GM23248 (cell line): ENCODE data around the gene CASP9. TPM values are rescaled to one million over a fixed set of nuclear protein-coding genes. Genes with fewer than 3 reads are reported as not detected.

ENCODE experiments used
- DNase-seq: peaks from one replicate; pipeline ENCODE4 v3.0.0-alpha.2; 2015
- H2AFZ ChIP-seq: fragments of 200-600 bp; sonication (generic); 2 replicates; pipeline ENCODE4 v1.6.1; 2016; ENCODE audit warnings: antibody characterized with exemption
- H3F3A ChIP-seq: fragments of 200-600 bp; sonication (generic); 2 replicates; pipeline ENCODE4 v1.6.1; 2016; ENCODE audit warnings: mild to moderate bottlenecking, antibody characterized with exemption, mixed run types; ENCODE audit not compliant: insufficient read depth
- H3K27ac ChIP-seq: fragments of 200-600 bp; sonication (generic); 2 replicates; pipeline ENCODE4 v1.5.1; 2016; ENCODE audit warnings: mild to moderate bottlenecking
- H3K27me3 ChIP-seq: fragments of 200-600 bp; sonication (generic); replicated peaks from 2 replicates; pipeline ENCODE4 v1.6.1; 2016; ENCODE audit warnings: mild to moderate bottlenecking; ENCODE audit not compliant: insufficient read depth
- H3K36me3 ChIP-seq: fragments of 200-600 bp; sonication (generic); 2 replicates; pipeline ENCODE4 v1.6.1; 2016; ENCODE audit warnings: low read depth, mild to moderate bottlenecking
- H3K4me1 ChIP-seq: fragments of 200-600 bp; sonication (generic); 2 replicates; pipeline ENCODE4 v1.6.1; 2016; ENCODE audit warnings: mild to moderate bottlenecking; ENCODE audit not compliant: insufficient read depth
- H3K4me2 ChIP-seq: fragments of 200-600 bp; sonication (generic); one replicate; pipeline ENCODE4 v1.6.1; 2016; ENCODE audit warnings: mild to moderate bottlenecking; ENCODE audit not compliant: unreplicated experiment
- H3K4me3 ChIP-seq: fragments of 200-600 bp; sonication (generic); 2 replicates; pipeline ENCODE4 v1.5.1; 2016; ENCODE audit warnings: mild to moderate bottlenecking
- H3K79me2 ChIP-seq: fragments of 200-600 bp; sonication (generic); 2 replicates; pipeline ENCODE4 v1.6.1; 2016; ENCODE audit warnings: mild to moderate bottlenecking; ENCODE audit not compliant: insufficient read depth
- H3K9ac ChIP-seq: fragments of 200-600 bp; sonication (generic); 2 replicates; pipeline ENCODE4 v1.6.1; 2016; ENCODE audit warnings: mild to moderate bottlenecking
- H3K9me2 ChIP-seq: fragments of 200-600 bp; sonication (generic); 2 replicates; pipeline ENCODE4 v1.6.1; 2016; ENCODE audit warnings: mixed run types, mild to moderate bottlenecking, moderate library complexity; ENCODE audit not compliant: insufficient read depth
- H3K9me3 ChIP-seq: fragments of 200-600 bp; sonication (generic); one replicate; pipeline ENCODE4 v1.6.1; 2017; ENCODE audit warnings: low read depth
- H4K20me1 ChIP-seq: fragments of 200-600 bp; sonication (generic); 2 replicates; pipeline ENCODE4 v1.6.0; 2016; ENCODE audit not compliant: insufficient read depth
- EZH2 ChIP-seq: fragments of 200-600 bp; sonication (generic); IDR thresholded peaks from 2 replicates; pipeline ENCODE4 v1.6.1; 2018; ENCODE audit warnings: antibody characterized with exemption, mild to moderate bottlenecking; ENCODE audit not compliant: insufficient read depth, poor library complexity, severe bottlenecking
- EZH2phosphoT487 ChIP-seq: fragments of 200-600 bp; sonication (generic); IDR thresholded peaks from 2 replicates; pipeline ENCODE4 v1.6.1; 2018; ENCODE audit warnings: antibody characterized with exemption, moderate library complexity, mild to moderate bottlenecking, low read depth; ENCODE audit not compliant: insufficient read depth
- WGBS, 2 experiments: methylation state at CpG; one replicate each; pipeline ENCODE4 v1.1.6; 2015 to 2017; ENCODE audit warnings: low lambda C conversion rate in 2 of 2, low coverage in 1 of 2; ENCODE audit errors: missing lambda C conversion rate in 2 of 2; 5-methylcytosine and 5-hydroxymethylcytosine counted together
- in situ Hi-C: fragments of 300-500 bp; cut with MboI; formaldehyde crosslinking; loops from 2 replicates; pipeline ENCODE4 v1.15.0; 2020
- polyA plus RNA-seq: library from polyadenylated mRNA; unstranded; fragments of >200 nt; fragmentation: Nextera tagmentation; extraction: Ambion mirVana; gene quantifications from 2 replicates; pipeline ENCODE4 v1.2.1, GENCODE V29; 2016
- total RNA-seq: library from RNA; depleted of rRNA; stranded (reverse); fragments of >200 nt; shearing (Covaris generic); gene quantifications from 2 replicates; pipeline ENCODE4 v1.2.3, GENCODE V29; 2014

Gene CASP9
- total and polyA plus RNA-seq, 2 experiments from 2014 or later, result 6.7 to 15.8 TPM

DNA sequence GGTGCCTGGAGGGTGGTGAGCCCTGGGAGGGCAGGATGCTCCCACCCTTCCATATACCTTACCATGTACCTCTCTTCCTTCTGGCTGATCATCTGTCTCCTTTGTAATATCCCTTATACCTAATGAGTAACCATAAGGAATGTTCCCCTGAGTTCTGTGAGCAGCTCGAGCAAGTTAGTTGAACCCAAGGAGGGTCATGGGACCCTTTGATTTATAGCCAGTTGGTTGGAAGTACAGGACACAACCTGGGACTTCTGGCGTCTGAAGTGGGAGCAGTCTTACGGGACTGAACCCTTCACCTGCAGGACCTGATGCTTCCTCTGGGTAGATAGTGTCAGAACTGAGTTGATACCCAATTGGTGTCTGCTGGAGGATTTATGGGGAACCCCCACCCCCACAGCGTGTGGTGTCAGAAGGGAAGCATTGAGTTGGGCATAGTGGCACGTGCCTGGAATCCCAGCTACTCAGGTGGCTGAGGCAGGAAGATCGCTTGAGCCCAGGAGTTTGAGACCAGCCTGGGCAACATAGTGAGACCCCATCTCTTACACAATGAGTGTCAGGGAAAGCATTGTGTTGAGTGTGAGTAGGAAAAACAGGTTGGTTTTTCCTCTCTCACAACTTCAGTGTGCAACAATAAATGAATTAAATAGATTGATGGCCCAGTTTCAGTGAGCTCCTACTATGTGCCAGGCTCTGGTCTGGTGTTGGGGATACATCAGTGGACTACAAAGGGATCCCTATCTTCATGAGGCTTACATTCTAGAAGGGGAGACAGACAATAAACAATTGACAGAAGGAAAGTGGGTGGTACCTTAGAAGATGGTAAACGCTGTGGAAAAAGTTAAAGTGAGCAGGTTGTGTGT, 18.6 kb upstream of the CASP9 start:
- H3K4me3 ChIP-seq, result no peak overlapping the region
- peaks cover 24% of the 10 kb centered on the region for H3K4me1 ChIP-seq
- no peaks in the 10 kb centered on the region for H3K27me3 ChIP-seq
- H3K79me2 ChIP-seq, result no peaks in the 10 kb centered on the region
- H3K4me2 ChIP-seq, result peak overlapping the region; percentile 58
- peak overlapping the region; percentile 56 for H3K27ac ChIP-seq
- no peak for DNase-seq
- 95% methylated on average over 7 of the region's 7 CpGs for WGBS, 2 experiments
- no peaks in the 10 kb centered on the region for H3K9me3 ChIP-seq
- H3K9ac ChIP-seq, result no peak overlapping the region
- peaks cover 25% of the 10 kb centered on the region for H3F3A ChIP-seq
- H4K20me1 ChIP-seq, result no peaks in the 10 kb centered on the region
- H3K9me2 ChIP-seq, result no peaks in the 10 kb centered on the region
- in situ Hi-C loops, result no loop called here
- peaks cover 42% of the 10 kb centered on the region for H3K36me3 ChIP-seq
- H2AFZ ChIP-seq, result no peak overlapping the region
- TF ChIP-seq EZH2phosphoT487 (no peak), EZH2 (no peak)

DNA sequence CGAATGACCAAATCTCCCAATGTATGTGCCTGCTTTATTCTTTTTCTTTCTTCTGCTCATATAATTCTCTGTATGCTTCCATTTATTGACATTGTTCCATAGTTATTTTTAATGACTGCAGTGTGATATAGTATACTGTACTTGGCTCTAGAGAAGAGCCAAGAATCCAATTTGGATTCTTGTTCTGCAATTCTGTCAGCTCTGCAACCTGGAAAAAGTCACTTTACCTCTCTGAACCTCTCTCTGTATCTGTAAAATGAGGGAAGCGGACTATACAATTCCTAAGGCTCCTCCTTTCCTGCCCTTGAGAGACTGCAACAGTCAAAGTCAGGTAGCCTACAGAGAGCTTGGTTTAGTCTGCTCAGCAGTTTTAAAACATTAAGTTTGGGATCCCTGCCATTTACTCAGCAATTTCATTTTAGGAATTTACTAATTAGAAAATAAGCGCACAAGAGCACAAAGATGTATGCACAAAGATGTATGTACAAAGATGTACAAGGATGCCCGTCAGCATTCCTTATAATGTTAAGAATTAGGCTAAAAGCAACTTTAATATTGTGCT, 17.3 kb upstream of the CASP9 start:
- Histone ChIP-seq H2AFZ (no peak overlapping the region), H3K4me3 (no peak overlapping the region), H3K4me1 (peaks cover 24% of the 10 kb centered on the region), H3K9ac (no peak overlapping the region), H3K4me2 (no peak overlapping the region), H4K20me1 (no peaks in the 10 kb centered on the region), H3K27me3 (no peaks in the 10 kb centered on the region), H3K27ac (no peak overlapping the region), H3K9me2 (no peaks in the 10 kb centered on the region), H3K9me3 (no peaks in the 10 kb centered on the region), H3F3A (peaks cover 25% of the 10 kb centered on the region), H3K79me2 (no peaks in the 10 kb centered on the region), H3K36me3 (peaks cover 40% of the 10 kb centered on the region)
- TF ChIP-seq EZH2phosphoT487 (no peak), EZH2 (no peak)
- 84 to 89% methylated on average over 4 of the region's 4 CpGs for WGBS, 2 experiments
- in situ Hi-C loops, result no loop called here
- no peak for DNase-seq

DNA sequence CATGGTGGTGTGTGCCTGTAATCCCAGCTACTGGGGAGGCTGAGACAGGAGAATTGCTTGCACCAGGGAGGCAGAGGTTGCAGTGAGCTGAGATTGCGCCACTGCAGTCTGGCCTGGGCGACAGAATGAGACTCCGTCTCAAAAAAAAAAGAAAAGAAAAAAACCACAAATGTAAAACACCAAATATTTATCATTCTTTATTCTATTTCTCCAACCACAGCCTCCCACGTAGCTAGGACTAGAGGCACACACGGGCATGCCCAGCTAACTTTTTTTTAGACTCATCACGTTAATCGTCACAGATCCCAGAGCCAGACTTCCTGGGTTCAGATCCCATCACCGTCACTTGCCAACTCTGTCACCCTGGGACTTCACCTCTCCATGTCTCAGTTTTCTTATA, 16.2 kb upstream of the CASP9 start:
- no peak overlapping the region for H3K9ac ChIP-seq
- H3K4me3 ChIP-seq, result no peak overlapping the region
- H3K4me2 ChIP-seq, result no peak overlapping the region
- H4K20me1 ChIP-seq, result no peaks in the 10 kb centered on the region
- H3K27ac ChIP-seq, result peak overlapping the region; percentile 39
- H3K36me3 ChIP-seq, result peaks cover 29% of the 10 kb centered on the region
- no peaks in the 10 kb centered on the region for H3K79me2 ChIP-seq
- WGBS, 2 experiments, result 61 to 67% methylated on average over 8 of the region's 8 CpGs
- in situ Hi-C loops, result no loop called here
- no peaks in the 10 kb centered on the region for H3K9me2 ChIP-seq
- DNase-seq, result peak; percentile 64
- no peak overlapping the region for H2AFZ ChIP-seq
- H3K27me3 ChIP-seq, result no peaks in the 10 kb centered on the region
- no peaks in the 10 kb centered on the region for H3K9me3 ChIP-seq
- TF ChIP-seq EZH2, result no peak
- no peak for TF ChIP-seq EZH2phosphoT487
- H3K4me1 ChIP-seq, result peaks cover 24% of the 10 kb centered on the region
- peaks cover 25% of the 10 kb centered on the region for H3F3A ChIP-seq

DNA sequence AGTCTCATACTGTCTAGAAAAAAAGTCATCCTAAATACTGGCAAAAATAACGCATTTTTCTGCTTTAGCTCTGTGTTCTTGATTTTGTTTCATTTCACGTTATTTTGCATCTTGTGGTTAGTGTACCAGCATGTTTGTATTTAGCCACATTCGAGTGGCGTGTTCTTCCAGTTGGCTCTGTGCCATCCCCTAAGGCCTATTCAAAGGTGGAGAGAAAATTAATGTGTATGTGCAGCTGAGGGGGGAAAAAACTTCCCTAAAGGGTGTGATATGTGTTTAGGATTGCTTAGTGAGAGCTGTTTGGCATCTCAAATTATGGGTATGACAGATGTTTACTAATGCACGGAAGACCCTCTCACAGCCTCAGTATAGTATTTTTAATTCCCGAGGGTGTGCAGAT, 14.8 kb upstream of the CASP9 start:
- H3K27ac ChIP-seq, result no peak overlapping the region
- peaks cover 1% of the 10 kb centered on the region; the same call in 1 of the 2 replicates for H3K79me2 ChIP-seq
- no peak overlapping the region for H2AFZ ChIP-seq
- no peak overlapping the region for H3K9ac ChIP-seq
- H3K4me2 ChIP-seq, result no peak overlapping the region
- peaks cover 27% of the 10 kb centered on the region; the same call in 1 of the 2 replicates for H3K36me3 ChIP-seq
- WGBS, 2 experiments, result 89 to 92% methylated on average over 6 of the region's 6 CpGs
- H4K20me1 ChIP-seq, result no peaks in the 10 kb centered on the region
- H3K4me1 ChIP-seq, result peaks cover 16% of the 10 kb centered on the region
- H3F3A ChIP-seq, result peaks cover 15% of the 10 kb centered on the region
- no peaks in the 10 kb centered on the region for H3K9me3 ChIP-seq
- TF ChIP-seq EZH2phosphoT487 (no peak), EZH2 (no peak)
- H3K27me3 ChIP-seq, result no peaks in the 10 kb centered on the region
- no peak overlapping the region for H3K4me3 ChIP-seq
- in situ Hi-C loops, result no loop called here
- DNase-seq, result no peak
- H3K9me2 ChIP-seq, result no peaks in the 10 kb centered on the region
